ENCODE results near the gene APRT.
"Not testable (repeated sequence)": the region's sequence is repeated elsewhere in the genome, so short reads cannot be mapped to it uniquely, and the experiment has no call there.

Gene APRT

GRCh38 chr16:88806491-88807111 lies 5.1 kb downstream of the APRT start:
- no peak for DNase-seq

DNA sequence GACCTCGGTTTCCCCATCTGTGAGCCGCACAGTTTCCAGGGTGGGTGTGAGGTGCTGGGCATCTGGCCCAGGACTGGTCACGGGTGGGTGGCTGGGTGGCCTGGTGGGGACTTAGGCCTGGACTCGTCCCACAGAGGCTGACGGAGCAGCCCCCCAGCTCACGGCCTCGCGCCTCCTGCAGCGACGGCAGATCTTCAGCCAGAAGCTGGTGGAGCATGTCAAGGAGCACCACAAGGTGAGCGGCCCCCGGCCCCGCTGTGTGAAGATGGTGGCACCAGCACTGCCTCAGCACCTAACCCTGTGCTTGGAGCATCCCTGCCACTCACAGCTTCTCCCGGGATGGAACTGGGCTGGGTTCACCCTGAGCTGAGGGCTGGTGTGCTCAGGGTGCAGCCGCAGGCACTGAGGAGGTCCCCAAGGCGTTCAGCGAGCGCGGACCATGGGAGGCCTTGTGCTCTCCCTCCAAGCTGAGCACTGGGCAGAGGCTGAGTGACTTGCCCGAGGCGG lies 5.8 kb downstream of the APRT start:
- DNase-seq, result no peak

DNA sequence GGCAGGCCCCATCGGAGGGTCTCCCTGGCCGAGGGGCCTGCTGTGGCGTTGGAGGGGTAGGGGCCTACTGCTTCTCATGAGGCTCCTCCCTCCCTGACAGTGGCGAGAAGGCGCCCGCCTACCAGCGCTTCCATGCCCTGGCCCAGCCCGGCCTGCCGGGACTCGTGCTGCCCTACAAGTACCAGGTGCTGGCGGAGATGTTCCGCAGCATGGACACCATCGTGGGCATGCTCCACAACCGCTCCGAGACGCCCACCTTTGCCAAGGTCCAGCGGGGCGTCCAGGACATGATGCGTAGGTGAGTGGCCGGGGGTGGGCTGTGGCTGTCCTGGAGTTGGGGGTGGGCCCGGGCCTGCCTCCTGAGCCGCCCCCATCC lies 6.4 kb downstream of the APRT start:
- DNase-seq, result no peak

GRCh38 chr16:88804552-88805339 lies 7.0 kb downstream of the APRT start:
- DNase-seq, result no peak

DNA sequence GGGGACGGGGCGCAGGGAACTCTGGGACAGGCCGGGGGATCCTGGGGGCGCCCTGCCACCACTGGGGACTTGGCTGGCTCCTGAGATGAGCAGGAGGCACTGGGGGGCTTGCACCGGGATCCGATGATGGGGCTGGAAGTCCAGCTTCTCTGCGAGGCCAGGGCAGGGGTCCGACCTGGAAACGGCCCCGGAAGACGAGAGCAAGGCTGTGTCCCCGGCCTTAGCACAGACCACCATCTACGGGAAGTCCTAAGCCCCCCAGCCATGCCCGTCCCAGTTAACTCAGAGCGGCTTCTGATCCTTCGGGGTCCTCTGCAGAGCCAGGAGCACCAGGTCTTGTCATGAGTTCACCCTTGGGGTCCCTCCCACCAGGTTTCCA lies 7.6 kb downstream of the APRT start:
- no peak for DNase-seq

- peak; percentile 84 for DNase-seq
Measured at GRCh38 chr16:88803264-88803987, 8.3 kb downstream of the APRT start, which contains the start of gene CDT1. CDT1 (plus strand) TSS chr16:88803789; CDS start chr16:88803832, 43 bp downstream.

DNA sequence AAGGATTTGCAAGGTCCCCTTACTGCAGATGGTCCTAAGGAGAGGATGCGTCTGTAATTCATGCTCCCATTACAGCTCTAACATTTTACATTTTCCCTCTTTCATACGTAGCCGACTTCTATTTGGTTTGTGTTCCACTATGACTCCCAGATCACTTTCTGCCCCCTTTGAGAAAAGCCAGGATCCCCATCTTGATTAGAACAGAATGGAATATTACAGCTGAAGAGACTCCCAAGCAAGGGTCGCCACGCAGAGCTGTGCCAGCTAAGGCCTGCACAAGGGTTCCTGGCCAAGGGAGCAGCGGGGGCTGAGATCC lies 11.5 kb downstream of the APRT start:
- DNase-seq, result no peak

DNA sequence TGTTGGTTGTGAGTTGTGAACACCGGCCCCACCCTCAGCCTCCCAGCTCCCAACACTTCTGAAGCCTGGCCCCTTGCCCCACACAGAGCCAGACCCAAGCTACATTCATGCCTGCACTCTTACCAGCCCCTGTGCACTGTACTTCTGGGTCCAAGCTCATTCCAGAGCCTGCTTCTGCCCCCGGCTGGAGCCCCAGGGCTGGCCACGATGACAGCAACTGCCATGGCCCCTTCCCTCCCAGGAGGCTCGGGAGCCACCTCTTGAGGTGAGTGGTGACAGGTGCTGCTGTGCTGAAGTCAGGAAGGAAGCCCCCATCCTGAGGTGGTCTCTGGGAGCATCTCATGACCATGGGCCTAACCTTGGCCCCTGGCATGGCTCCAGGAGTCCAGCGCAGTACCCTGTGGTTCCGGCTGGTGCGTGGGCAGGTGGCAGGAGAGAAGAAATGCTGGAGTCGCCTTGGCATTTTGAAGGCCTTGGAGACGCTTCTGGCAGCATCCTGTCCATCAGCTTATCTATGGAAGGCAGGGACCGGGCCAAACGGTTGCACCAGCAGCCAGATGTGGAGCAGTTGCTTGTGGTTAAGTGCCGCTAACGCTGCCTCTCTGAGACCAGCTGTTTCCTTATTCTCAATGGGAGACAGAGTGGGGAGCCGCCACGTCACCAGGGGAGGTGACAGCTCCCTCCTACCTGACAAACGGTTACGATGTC lies 12.0 kb downstream of the APRT start:
- no peak for DNase-seq

DNA sequence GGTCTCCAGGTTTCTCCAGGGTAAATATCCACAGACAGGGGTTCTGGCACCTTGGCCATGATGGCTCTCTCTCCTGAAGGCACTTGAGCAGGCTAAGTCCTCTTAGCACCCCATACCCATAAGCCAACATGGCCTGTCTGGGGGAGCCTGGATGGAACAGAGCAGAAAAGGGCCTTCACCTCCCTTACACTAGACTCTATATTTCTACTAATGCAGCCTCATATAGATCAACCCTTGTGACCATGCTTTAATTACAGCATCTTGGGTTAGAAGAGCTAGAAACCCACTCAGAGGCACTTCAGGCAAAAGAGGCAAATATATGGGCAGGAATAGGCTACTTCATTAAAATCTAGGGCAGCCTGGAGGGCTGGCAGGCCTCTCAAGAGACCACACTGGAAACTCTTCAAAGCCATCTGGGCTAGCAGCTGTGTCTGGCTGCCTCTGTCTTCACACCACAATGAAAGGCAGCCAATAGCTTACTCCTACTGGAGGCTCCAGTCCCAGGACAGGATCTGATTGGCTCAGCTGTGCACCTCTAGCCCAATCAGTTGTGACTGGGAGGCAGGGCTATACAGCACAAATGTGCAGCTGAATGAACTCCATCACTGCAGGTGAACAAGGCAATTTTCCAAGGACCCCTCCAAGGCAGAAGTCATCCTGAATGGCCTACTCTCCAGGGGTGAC lies 12.8 kb downstream of the APRT start:
- no peak for DNase-seq

DNA sequence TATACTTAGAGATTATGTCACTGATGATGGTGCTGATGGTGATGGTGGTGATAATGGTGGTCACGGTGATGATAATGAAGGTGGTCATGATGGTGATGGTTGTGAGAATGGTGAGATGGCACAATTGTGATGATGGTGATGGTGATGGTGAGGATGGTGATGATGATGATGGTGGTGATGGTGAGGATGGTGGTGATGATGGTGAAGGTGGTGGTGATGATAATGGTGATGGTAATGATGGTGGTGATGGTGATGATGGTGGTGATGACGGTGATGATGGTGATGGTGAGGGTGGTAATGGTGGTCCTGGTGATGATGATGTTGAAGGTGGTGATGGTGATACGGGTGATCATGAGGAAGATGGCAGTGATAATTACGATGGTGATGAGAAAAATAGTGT lies 13.7 kb downstream of the APRT start:
- DNase-seq, result no peak

DNA sequence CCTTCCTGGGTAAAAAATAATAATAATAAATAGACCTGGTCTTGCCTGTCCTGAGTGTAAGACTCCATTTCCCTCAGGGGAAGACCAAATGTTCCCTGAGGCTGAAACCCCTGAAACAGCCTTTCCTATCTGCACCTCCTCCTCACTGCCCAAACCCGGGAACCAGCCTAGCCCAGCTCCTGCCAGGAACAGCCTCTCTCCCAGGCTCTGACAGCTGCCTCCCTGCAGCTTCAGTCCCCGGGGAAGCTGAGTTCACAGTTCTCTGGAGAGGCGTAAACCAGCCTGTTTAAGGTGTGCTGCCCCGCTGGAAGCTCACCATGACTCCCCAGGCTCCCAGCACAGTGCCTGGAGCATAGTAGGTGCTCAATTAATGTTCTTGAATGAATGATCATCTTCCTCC lies 15.4 kb downstream of the APRT start:
- no peak for DNase-seq

- no peak for DNase-seq
Measured at GRCh38 chr16:88793251-88793954, 18.3 kb downstream of the APRT start.

DNA sequence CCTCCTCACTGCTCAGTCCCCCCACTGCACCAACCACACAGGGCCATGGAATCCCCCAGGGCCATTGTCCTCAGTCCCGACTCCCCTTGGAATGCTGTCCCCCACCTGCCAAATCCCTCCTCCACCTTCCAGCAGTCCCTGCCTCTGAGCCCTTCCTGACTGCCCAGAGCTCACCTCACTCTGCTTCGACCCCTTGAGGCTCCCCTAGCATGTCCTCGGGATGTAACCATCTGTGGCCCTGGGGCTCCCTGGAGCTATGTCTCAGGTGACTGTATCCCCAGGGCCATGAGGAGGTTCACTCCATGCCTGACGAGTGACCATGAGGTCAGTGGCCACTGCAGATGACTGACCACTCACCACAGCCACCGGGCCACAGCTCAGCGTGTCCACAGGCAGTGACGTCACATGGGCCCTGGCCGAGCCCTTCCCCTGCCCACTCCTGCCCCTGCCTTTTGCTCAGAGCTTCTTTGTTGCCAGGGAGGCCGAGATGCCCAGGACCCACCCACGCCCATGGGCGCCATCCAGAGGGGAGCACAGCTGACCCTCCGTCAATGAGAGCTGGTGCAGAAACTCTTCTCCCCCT lies 19.0 kb downstream of the APRT start:
- DNase-seq, result no peak

DNA sequence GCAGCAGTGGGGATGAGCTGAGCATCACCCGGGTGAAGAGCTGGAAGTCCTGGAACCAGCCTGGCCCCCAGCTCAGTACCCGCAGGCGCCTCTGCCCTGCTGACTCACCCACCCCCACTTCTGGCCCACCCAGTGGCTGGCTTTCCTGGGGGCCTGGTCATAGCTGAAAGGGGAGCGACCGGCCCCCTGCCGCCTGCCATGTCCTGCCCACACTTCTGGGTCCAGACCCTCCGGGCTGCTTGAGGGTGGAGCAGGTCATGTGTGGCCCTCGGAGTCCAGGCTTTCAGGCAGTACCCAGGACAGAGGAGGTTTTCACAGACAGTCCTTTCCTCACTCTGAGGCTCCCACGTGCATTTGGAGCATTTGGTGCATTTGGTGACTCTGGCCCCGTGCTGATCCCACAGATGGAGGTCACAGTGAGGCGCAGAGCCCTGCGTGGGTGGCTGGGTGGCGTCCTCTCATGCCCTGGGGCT lies 19.6 kb downstream of the APRT start:
- DNase-seq, result no peak

GRCh38 chr16:88790312-88791211 lies 21.2 kb downstream of the APRT start:
- no peak for DNase-seq

DNA sequence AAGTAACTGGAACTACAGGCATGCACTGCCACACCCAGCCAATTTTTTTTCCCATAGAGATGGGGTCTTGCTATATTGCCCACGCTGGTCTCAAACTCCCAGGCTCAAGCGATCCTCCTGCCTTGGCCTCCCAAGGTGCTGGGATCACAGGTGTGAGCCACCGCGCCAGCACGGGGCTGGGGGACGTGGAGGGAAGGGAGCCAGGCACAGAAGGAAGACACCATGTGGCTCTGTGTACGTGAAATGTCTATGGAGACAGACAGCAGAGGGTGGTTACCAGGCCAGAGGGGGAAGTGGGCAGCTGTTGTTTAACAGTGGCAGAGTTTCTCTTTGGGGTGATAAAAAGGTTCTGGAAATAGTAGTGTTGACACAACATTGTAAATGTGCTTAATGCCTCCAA lies 22.1 kb downstream of the APRT start:
- no peak for DNase-seq

GRCh38 chr16:88788749-88789148 lies 23.0 kb downstream of the APRT start:
- not testable (repeated sequence) for DNase-seq

DNA sequence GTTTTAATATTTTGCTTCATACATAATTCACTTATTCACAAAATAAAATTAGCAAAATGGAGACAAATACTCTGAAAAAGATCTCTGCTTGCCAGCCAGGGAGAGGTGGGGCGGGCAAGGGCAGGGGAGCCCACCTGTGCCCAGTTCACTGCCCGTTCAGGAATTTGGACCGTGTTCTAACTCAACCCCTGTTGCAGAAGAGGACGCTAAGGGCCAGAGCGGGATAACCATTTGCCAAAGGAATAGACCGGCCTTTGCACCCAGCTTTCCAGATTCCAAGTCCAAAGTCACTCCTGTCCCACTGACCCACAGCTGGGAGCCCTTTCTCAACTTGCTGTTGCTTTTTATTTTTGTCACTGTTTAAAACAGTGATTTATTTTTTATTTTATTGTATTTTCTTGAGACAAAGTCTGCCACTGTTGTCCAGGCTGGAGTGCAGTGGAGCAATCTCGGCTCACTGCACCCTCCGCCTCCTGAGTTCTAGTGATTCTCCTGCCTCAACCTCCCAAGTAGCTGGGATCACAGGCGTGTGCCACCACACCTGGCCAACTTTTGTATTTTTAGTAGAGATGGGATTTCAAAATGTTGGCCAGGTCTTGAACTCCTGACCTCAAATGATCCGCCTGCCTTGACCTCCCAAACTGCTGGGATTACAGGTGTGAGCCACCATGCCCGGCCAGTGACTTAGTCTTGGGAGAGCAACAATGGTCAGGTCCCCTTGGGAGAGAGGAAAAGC lies 24.0 kb downstream of the APRT start:
- no peak for DNase-seq

Data from fibroblast of skin of abdomen (primary cell).